GM21529 (cell line): ENCODE results near the gene ZDHHC22.

Experiments used
- ATAC-seq: cut with Tn5 transposase; IDR thresholded peaks from one replicate; pipeline ENCODE4 v1.9.1; 2021; ENCODE audit not compliant: unreplicated experiment

The ZDHHC22 gene

DNA sequence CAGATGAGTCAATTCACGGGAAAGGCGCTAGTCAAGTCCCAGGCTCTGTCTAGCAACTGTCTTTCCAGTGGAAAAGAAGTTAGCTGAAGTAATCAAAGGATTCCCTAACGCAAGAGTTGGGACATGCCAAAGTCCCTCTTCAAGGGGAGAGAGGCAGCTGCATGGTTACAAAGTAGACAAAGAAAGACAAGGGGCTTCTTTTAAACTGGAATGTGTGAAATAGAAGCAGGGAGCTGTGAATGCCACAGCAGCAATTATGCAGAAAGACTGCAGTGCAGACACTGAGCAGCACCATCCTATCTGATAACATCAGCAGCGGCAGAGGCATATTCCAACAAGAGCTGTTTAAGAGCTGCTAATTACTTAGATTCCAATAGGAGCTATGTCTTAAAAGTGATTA, 56.1 kb downstream of the ZDHHC22 start:
- no peak for ATAC-seq

- ATAC-seq = no peak
Observed at GRCh38 chr14:77084985-77085384, 56.6 kb downstream of the ZDHHC22 start.

DNA sequence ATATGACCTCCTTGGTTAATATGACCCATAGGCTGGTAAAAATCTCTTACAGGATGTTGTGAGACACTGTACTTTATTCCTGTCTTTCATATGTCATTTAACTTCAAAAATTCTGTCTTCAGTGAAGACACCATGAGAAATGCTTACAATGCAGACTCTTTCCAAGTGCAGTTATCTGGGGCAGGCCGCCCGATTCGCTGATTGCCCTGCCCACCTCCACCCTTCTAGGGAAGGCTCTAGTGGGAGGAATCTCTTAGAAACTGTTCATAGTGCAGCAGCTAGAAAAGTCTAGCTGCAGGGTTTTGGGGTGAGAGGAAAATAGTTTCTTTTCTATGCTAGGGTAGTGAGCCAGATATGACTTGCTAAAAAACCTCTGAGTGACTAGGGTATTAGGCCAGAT, 58.5 kb downstream of the ZDHHC22 start:
- ATAC-seq = no peak

DNA sequence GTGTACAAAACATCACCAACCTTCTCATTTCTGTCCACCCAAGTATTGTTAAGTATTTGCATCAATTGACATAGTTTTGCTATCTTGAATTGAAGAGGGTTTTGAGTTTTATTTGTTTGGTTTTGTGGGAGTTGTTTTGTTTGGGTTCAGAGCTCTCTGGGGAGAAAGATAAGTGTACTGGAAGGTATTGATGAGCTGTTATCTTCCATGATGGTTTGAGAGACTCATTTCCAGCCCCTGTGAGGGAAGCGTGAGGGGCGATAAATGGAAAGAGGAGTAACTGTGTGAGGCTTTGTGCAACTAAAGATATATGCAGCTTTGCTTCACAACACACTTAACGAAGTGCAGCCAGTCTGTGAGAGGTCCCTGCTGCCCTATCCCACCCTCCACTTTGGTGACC, 59.2 kb downstream of the ZDHHC22 start:
- ATAC-seq = no peak
